OCI-LY1 (cell line): ENCODE results near the gene GRM7.

Experiments used
- EZH2 ChIP-seq: fragments of 200-600 bp; sonication (generic), shearing (Covaris generic); IDR thresholded peaks from 2 replicates; pipeline ENCODE4 v1.8.0; 2017; ENCODE audit warnings: borderline replicate concordance, mixed run types, mild to moderate bottlenecking, antibody characterized with exemption, low read length, moderate library complexity, mixed read lengths
- TF ChIP-seq, protein P1 (sequence below): fragments of 200-600 bp; sonication (generic), shearing (Covaris generic); IDR thresholded peaks from 2 replicates; pipeline ENCODE4 v1.5.1; 2017; ENCODE audit warnings: mild to moderate bottlenecking, antibody characterized with exemption, low read length, moderate library complexity, mixed read lengths

DNA sequence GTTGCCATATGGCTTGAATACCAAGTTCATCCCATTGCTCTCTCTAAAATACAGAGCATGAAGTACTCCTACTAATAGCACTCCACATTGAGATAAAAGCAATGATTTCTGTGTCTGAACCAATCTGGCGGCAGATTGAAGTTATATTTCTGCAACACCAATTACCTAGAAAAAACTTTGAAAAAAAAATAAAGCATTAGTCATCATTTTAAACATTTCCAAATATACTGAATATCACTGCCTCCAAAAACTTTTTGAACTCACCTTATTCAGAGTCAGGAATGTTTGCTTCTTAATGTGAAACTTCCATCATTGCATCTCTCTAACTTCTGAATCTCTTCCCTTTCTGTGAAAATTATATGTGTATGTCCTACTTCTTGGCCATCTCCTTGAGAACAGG is 540.5 kb downstream of the GRM7 start:
- TF ChIP-seq, protein P1, sequence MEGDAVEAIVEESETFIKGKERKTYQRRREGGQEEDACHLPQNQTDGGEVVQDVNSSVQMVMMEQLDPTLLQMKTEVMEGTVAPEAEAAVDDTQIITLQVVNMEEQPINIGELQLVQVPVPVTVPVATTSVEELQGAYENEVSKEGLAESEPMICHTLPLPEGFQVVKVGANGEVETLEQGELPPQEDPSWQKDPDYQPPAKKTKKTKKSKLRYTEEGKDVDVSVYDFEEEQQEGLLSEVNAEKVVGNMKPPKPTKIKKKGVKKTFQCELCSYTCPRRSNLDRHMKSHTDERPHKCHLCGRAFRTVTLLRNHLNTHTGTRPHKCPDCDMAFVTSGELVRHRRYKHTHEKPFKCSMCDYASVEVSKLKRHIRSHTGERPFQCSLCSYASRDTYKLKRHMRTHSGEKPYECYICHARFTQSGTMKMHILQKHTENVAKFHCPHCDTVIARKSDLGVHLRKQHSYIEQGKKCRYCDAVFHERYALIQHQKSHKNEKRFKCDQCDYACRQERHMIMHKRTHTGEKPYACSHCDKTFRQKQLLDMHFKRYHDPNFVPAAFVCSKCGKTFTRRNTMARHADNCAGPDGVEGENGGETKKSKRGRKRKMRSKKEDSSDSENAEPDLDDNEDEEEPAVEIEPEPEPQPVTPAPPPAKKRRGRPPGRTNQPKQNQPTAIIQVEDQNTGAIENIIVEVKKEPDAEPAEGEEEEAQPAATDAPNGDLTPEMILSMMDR: no peak
- no peak for TF ChIP-seq EZH2
